ENCODE results near the gene LRRC51.

Gene LRRC51

GRCh38 chr11:72103754-72104167, 23.1 kb downstream of the LRRC51 start:
- Mint-ChIP-seq H3K27ac (peak overlapping the region; percentile 97), H3K9me3 (no peaks in the 10 kb centered on the region), H3K36me3 (peaks cover 10% of the 10 kb centered on the region), H3K4me1 (peaks cover 37% of the 10 kb centered on the region), H3K4me3 (peak overlapping the region; percentile 98), H3K27me3 (no peaks in the 10 kb centered on the region)
- ATAC-seq (ENCODE audit: low read depth): no peak
- no peak for DNase-seq (ENCODE audit: low spot score in 2 of 2)

GRCh38 chr11:72105888-72106287, 25.2 kb downstream of the LRRC51 start, which contains the start of gene TOMT:
Gene TOMT (plus strand): TSS chr11:72105924. CDS start chr11:72105952, 28 bp downstream.
- Mint-ChIP-seq H3K4me1 (peaks cover 32% of the 10 kb centered on the region), H3K27me3 (no peaks in the 10 kb centered on the region), H3K4me3 (no peak within 1 kb of the TSS), H3K36me3 (peaks cover 11% of the 10 kb centered on the region), H3K27ac (no peak within 1 kb of the TSS), H3K9me3 (no peaks in the 10 kb centered on the region)
- ATAC-seq (ENCODE audit: low read depth) (no peak), DNase-seq (ENCODE audit: low spot score in 2 of 2) (no peak)

GRCh38 chr11:72111300-72112142, 30.9 kb downstream of the LRRC51 start:
- H3K27me3 Mint-ChIP-seq: peaks cover 3% of the 10 kb centered on the region
- H3K27ac Mint-ChIP-seq: peak overlapping the region; percentile 95
- H3K4me3 Mint-ChIP-seq: peak overlapping the region; percentile 95
- H3K36me3 Mint-ChIP-seq: peaks cover 8% of the 10 kb centered on the region
- ATAC-seq (ENCODE audit: low read depth): no peak
- DNase-seq (ENCODE audit: low spot score in 2 of 2): no peak
- peaks cover 16% of the 10 kb centered on the region for H3K4me1 Mint-ChIP-seq
- H3K9me3 Mint-ChIP-seq: no peaks in the 10 kb centered on the region

DNA sequence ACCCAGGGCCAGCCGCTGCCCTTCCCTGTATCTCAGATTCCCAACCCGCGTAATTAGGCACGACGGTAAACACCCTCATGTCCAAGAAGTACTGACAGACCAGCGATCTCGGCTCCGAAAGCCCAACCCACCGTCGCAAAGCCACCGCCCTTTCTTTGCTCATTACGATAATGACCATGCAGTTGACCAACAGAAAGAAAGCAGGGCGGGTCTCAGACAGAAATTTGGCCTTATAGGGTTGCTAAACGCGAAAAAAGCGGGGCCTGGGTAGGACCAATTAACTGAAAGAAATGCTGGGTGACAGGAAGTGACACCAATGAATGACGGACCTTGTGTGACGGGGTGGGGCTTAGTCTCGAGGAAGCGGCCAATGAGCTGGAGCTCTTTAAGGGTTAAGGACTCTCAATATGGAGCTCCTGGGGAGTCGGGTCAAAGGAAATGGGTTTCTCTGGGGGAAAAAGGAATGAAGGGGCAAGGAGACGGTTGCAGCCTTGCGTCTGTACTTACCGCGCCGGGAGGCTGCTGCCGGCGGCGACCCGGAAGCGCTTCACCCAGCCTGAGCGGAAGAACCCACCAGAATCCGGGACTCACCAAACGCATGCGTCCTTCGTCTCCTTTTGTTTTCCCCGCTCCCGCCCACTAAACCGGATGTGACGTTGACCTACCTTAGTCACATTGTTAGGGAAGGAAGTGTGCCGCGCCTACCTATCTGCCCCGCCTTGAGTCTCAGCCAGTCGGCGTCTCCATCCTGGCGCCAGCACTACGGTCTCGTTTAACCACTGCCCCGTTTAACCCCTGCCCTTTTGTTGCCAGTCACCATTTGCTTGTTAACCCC, 31.7 kb downstream of the LRRC51 start, which contains the start of gene ANAPC15:
Gene ANAPC15, minus strand, starts transcription at position 553 of the 835 bp plus-strand sequence. CDS start 1,419 bp downstream, outside the sequence.
- peaks cover 6% of the 10 kb centered on the region for H3K36me3 Mint-ChIP-seq
- peaks cover 4% of the 10 kb centered on the region for H3K27me3 Mint-ChIP-seq
- H3K4me1 Mint-ChIP-seq: peaks cover 16% of the 10 kb centered on the region
- peak within 1 kb of the TSS; percentile 95 for H3K27ac Mint-ChIP-seq
- H3K4me3 Mint-ChIP-seq: peak within 1 kb of the TSS; percentile 95
- DNase-seq (ENCODE audit: low spot score in 2 of 2) (peak; percentile 92 to 97), ATAC-seq (ENCODE audit: low read depth) (peak; percentile 84)
- H3K9me3 Mint-ChIP-seq: no peaks in the 10 kb centered on the region

GRCh38 chr11:72112978-72113808, 32.5 kb downstream of the LRRC51 start:
- ATAC-seq (ENCODE audit: low read depth) (peak; percentile 0), DNase-seq (ENCODE audit: low spot score in 2 of 2) (no peak)
- H3K9me3 Mint-ChIP-seq: no peaks in the 10 kb centered on the region
- H3K27me3 Mint-ChIP-seq: peaks cover 6% of the 10 kb centered on the region
- peak overlapping the region; percentile 95 for H3K27ac Mint-ChIP-seq
- peak overlapping the region; percentile 95 for H3K4me3 Mint-ChIP-seq
- H3K4me1 Mint-ChIP-seq: peaks cover 16% of the 10 kb centered on the region
- H3K36me3 Mint-ChIP-seq: peaks cover 4% of the 10 kb centered on the region

DNA sequence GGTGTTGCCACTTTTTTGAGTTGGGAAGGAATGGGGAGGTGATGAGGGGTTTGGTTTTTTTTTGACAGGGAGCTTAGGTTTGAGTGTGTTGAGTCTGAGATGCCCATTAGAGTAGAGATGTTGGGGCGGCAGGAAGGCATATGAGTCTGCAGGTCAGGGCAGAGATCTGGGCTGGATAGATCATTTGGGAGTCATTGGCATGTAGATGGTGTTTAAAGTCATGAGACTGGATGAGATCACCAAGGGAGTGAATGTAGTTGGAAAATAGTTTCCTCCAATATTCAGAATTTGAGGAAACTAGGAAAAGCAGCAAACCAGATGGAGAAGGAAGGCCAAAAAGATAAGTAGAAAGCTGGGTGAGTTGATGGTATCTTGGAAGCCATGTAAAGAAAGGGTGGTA, 33.9 kb downstream of the LRRC51 start:
- no peak overlapping the region for H3K27ac Mint-ChIP-seq
- DNase-seq (ENCODE audit: low spot score in 2 of 2): no peak
- no peak for ATAC-seq (ENCODE audit: low read depth)

GRCh38 chr11:72116019-72116755, 35.5 kb downstream of the LRRC51 start:
- no peak overlapping the region for H3K4me3 Mint-ChIP-seq

More for the DNA sequence above, 33.9 kb downstream of the LRRC51 start:
- Mint-ChIP-seq H3K9me3 (no peaks in the 10 kb centered on the region), H3K27me3 (peaks cover 9% of the 10 kb centered on the region), H3K4me3 (no peak overlapping the region), H3K36me3 (peaks cover 4% of the 10 kb centered on the region), H3K4me1 (peaks cover 16% of the 10 kb centered on the region)

GRCh38 chr11:72119198-72119597, 38.5 kb downstream of the LRRC51 start:
- Mint-ChIP-seq H3K27ac (no peak overlapping the region), H3K36me3 (peaks cover 2% of the 10 kb centered on the region), H3K4me1 (no peaks in the 10 kb centered on the region), H3K27me3 (peaks cover 20% of the 10 kb centered on the region), H3K9me3 (no peaks in the 10 kb centered on the region), H3K4me3 (no peak overlapping the region)
- no peak for DNase-seq (ENCODE audit: low spot score in 2 of 2)
- ATAC-seq (ENCODE audit: low read depth): no peak

More at GRCh38 chr11:72116019-72116755, 35.5 kb downstream of the LRRC51 start:
- no peak for ATAC-seq (ENCODE audit: low read depth)
- H3K27ac Mint-ChIP-seq: no peak overlapping the region
- H3K27me3 Mint-ChIP-seq: peaks cover 14% of the 10 kb centered on the region
- peaks cover 2% of the 10 kb centered on the region for H3K36me3 Mint-ChIP-seq
- DNase-seq (ENCODE audit: low spot score in 2 of 2): no peak
- H3K4me1 Mint-ChIP-seq: peaks cover 11% of the 10 kb centered on the region
- H3K9me3 Mint-ChIP-seq: no peaks in the 10 kb centered on the region

DNA sequence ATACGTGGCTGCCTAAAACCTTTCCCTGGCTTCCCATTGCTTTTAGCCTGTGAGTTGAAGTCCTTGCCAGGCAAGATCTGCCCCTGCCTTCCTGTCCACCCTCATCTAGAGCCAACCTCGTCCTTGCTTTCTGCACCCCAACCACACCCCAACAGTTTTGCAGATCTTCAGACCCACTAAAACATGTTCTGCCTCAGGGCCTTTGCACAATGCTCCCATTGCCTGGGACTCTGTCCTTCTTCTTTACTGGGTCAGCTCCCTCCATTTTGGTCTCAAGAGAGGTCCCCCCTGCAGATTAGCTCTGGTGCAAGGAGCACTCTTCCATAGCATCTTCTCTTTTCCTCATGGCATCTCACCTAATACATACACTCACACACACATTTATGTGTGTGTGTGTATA, 40.3 kb downstream of the LRRC51 start:
- H3K4me3 Mint-ChIP-seq: no peak overlapping the region
- DNase-seq (ENCODE audit: low spot score in 2 of 2) (no peak), ATAC-seq (ENCODE audit: low read depth) (no peak)
- peaks cover 23% of the 10 kb centered on the region for H3K27me3 Mint-ChIP-seq
- no peaks in the 10 kb centered on the region for H3K4me1 Mint-ChIP-seq
- H3K36me3 Mint-ChIP-seq: peaks cover 2% of the 10 kb centered on the region
- H3K9me3 Mint-ChIP-seq: peaks cover 2% of the 10 kb centered on the region
- H3K27ac Mint-ChIP-seq: no peak overlapping the region

GRCh38 chr11:72122607-72123006, 42.0 kb downstream of the LRRC51 start:
- peaks cover 20% of the 10 kb centered on the region for H3K27me3 Mint-ChIP-seq
- ATAC-seq (ENCODE audit: low read depth): no peak

GRCh38 chr11:72123117-72123653, 42.5 kb downstream of the LRRC51 start:
- no peak for DNase-seq (ENCODE audit: low spot score in 2 of 2)
- ATAC-seq (ENCODE audit: low read depth): no peak
- peaks cover 4% of the 10 kb centered on the region for H3K9me3 Mint-ChIP-seq
- H3K27ac Mint-ChIP-seq: no peak overlapping the region
- H3K4me1 Mint-ChIP-seq: no peaks in the 10 kb centered on the region
- no peak overlapping the region for H3K4me3 Mint-ChIP-seq
- peaks cover 2% of the 10 kb centered on the region for H3K36me3 Mint-ChIP-seq
- peaks cover 19% of the 10 kb centered on the region for H3K27me3 Mint-ChIP-seq

More at GRCh38 chr11:72122607-72123006, 42.0 kb downstream of the LRRC51 start:
- Mint-ChIP-seq H3K4me1 (no peaks in the 10 kb centered on the region), H3K36me3 (peaks cover 2% of the 10 kb centered on the region), H3K4me3 (no peak overlapping the region), H3K27ac (no peak overlapping the region), H3K9me3 (peaks cover 4% of the 10 kb centered on the region)
- no peak for DNase-seq (ENCODE audit: low spot score in 2 of 2)

DNA sequence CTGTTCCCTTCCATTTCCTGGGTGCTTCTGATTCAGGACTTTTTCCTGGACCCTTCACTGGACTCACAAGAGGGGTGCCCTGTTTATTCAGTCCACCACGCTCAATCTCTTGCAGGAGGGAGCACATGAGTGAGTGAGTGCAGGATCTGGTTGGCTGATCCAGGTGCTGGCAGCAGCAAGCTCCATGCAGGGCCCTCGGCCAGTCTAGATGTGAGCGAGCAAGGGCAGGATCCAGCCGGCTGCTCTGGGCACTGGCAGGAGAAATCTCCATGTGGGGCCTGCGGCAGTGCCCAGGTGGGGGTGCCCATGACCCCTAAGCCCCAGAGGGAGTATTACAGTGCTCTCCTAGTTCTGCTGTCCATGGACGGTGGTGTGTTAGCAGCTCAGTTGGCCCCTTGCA, 43.4 kb downstream of the LRRC51 start:
- Mint-ChIP-seq H3K4me3 (no peak overlapping the region), H3K27me3 (peaks cover 20% of the 10 kb centered on the region), H3K4me1 (no peaks in the 10 kb centered on the region), H3K27ac (no peak overlapping the region), H3K36me3 (peaks cover 7% of the 10 kb centered on the region), H3K9me3 (peaks cover 9% of the 10 kb centered on the region)
- ATAC-seq (ENCODE audit: low read depth) (no peak), DNase-seq (ENCODE audit: low spot score in 2 of 2) (no peak)
